Measurements from ENCODE around the gene GALK2. TPM values are rescaled to one million over a fixed set of nuclear protein-coding genes. Genes with fewer than 3 reads are reported as not detected.

Gene GALK2
- total and polyA plus RNA-seq, 2 of the 8 experiments (the other 6 are each of a cell fraction or from before 2014, with no cell fraction given) = 8.7 to 16.1 TPM

DNA sequence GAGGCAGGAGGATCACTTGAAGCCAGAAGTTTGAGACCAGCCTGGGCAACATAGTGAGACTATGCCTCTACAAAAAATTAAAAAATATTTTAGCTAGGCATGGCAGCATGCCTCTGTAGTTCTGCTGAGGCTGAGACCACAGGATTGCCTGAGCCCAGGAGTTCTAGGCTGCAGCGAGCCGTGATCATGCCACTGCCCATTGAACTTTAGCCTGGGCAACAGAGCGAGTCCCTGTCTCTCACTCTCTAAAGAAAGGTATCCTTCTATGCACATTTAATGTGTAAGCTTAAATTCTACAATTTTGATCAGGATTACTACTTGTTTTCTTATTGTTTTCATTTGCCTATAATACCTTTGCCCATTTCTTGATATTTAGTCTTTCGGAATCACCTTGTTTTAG lies 26.8 kb downstream of the GALK2 start:
- Histone ChIP-seq H3K79me1 (ENCODE audit: low read depth, low read length) (no peaks in the 10 kb centered on the region), H3K36me3 (ENCODE audit: control insufficient read depth in 2 of 4, insufficient read depth in 4 of 4, low read length in 3 of 4) (no peaks in the 10 kb centered on the region), H2BK15ac (ENCODE audit: low read length) (no peak overlapping the region), H3K4ac (replicated peaks; ENCODE audit: insufficient read length, low read depth, low read length) (no peak overlapping the region), H4K5ac (ENCODE audit: insufficient read length, low read depth, low read length) (no peak overlapping the region), H3K9me3 (ENCODE audit: insufficient read depth in 2 of 2, low read depth in 1 of 2, low read length in 1 of 2) (no peaks in the 10 kb centered on the region), H3K4me2 (ENCODE audit: insufficient read depth in 1 of 2, low read depth in 2 of 2, low read length in 2 of 2) (no peak overlapping the region), H2BK120ac (replicated peaks; ENCODE audit: low read depth, low read length) (no peak overlapping the region), H4K8ac (ENCODE audit: extremely low read depth, insufficient read depth, low read length) (no peak overlapping the region), H3K27ac (ENCODE audit: low read depth, low read length) (no peak overlapping the region), H3K18ac (ENCODE audit: extremely low read depth, low read length) (no peak overlapping the region), H3K79me2 (ENCODE audit: control insufficient read depth in 1 of 2, insufficient read depth in 2 of 2, low read length in 2 of 2) (no peaks in the 10 kb centered on the region), H2BK5ac (ENCODE audit: low read depth, low read length) (no peak overlapping the region), H3K4me1 (replicated peaks in 1 of 4; ENCODE audit: control insufficient read depth in 3 of 4, insufficient read depth in 4 of 4, low read length in 3 of 4) (no peaks in the 10 kb centered on the region), H3K23me2 (ENCODE audit: low read depth, low read length) (no peaks in the 10 kb centered on the region), H2BK12ac (ENCODE audit: low read depth, low read length) (no peak overlapping the region), H3K56ac (replicated peaks; ENCODE audit: insufficient read length, low read depth, low read length) (no peak overlapping the region), H4K20me1 (replicated peaks in 1 of 2; ENCODE audit: control insufficient read depth in 1 of 2, insufficient read depth in 2 of 2, low read length in 2 of 2) (no peaks in the 10 kb centered on the region), H3K27me3 (replicated peaks in 1 of 4; ENCODE audit: control insufficient read depth in 3 of 4, extremely low read depth in 1 of 4, insufficient read depth in 3 of 4, low read length in 3 of 4) (no peaks in the 10 kb centered on the region), H2AFZ (ENCODE audit: low read length) (no peak overlapping the region), H3K4me3 (ENCODE audit: extremely low read depth in 1 of 4, insufficient read depth in 2 of 4, low read depth in 3 of 4, low read length in 4 of 4) (no peak overlapping the region), H3K14ac (ENCODE audit: insufficient read length) (no peak overlapping the region), H3K23ac (ENCODE audit: insufficient read length) (no peak overlapping the region), H3K9ac (replicated peaks in 1 of 4; ENCODE audit: extremely low read depth in 1 of 4, low read depth in 3 of 4, low read length in 3 of 4) (no peak overlapping the region), H2AK5ac (ENCODE audit: low read depth, low read length) (no peak overlapping the region), H4K91ac (replicated peaks; ENCODE audit: insufficient read length, low read length) (no peak overlapping the region), H2BK20ac (ENCODE audit: low read length) (no peak overlapping the region)
- WGBS, 2 experiments (ENCODE audit: extremely low coverage in 1 of 2, insufficient coverage in 1 of 2, insufficient read length in 1 of 2, insufficient replicate concordance in 2 of 2, low coverage in 1 of 2, low lambda C conversion rate in 2 of 2, missing lambda C conversion rate in 1 of 2) = 94% methylated on average over 4 of the region's 4 CpGs; no CpG with 5 or more reads in 1 of the 2 experiments
- CTCF ChIA-PET (ENCODE audit: partially characterized antibody) = no interaction called here
- DNase-seq (ENCODE audit: low read depth in 1 of 2, low spot score in 2 of 2) = no peak
- POLR2A ChIA-PET (ENCODE audit: partially characterized antibody) = no interaction called here
- no peak for FAIRE-seq
- TF ChIP-seq RXRA (IDR thresholded peaks at IDR 0.05; ENCODE audit: insufficient read depth, low read depth, low read length) = no peak
- TF ChIP-seq TCF12 (IDR thresholded peaks at IDR 0.05; ENCODE audit: low read depth, low read length) = no peak
- TF ChIP-seq BRCA1 (IDR thresholded peaks at IDR 0.05; ENCODE audit: low read depth, low read length) = no peak
- no peak for TF ChIP-seq SAP30 (IDR thresholded peaks at IDR 0.05; ENCODE audit: insufficient read depth, insufficient replicate concordance, low read length)
- no peak for TF ChIP-seq SIRT6 (IDR thresholded peaks at IDR 0.05; ENCODE audit: low read length)
- TF ChIP-seq CHD1 (IDR thresholded peaks at IDR 0.05; ENCODE audit: low read depth, low read length) = no peak
- TF ChIP-seq GTF2F1 (IDR thresholded peaks at IDR 0.05; ENCODE audit: borderline replicate concordance, low read depth, low read length) = no peak
- TF ChIP-seq BCL11A (IDR thresholded peaks at IDR 0.05; ENCODE audit: low read depth in 2 of 2, low read length in 2 of 2) = no peak
- TF ChIP-seq FOSL1 (IDR thresholded peaks at IDR 0.05; ENCODE audit: insufficient read depth, low read depth, low read length) = no peak
- TF ChIP-seq KDM5A (IDR thresholded peaks at IDR 0.05; ENCODE audit: low read length) = no peak

Measured in H1 (cell line).